ENCODE results near the gene TRPC4AP. TPM values are rescaled to one million over a fixed set of nuclear protein-coding genes. Genes with fewer than 3 reads are reported as not detected.

Gene TRPC4AP
- total RNA-seq, 6 donors from 2014 or later = 64.3 to 118 (median 80.5) TPM

DNA sequence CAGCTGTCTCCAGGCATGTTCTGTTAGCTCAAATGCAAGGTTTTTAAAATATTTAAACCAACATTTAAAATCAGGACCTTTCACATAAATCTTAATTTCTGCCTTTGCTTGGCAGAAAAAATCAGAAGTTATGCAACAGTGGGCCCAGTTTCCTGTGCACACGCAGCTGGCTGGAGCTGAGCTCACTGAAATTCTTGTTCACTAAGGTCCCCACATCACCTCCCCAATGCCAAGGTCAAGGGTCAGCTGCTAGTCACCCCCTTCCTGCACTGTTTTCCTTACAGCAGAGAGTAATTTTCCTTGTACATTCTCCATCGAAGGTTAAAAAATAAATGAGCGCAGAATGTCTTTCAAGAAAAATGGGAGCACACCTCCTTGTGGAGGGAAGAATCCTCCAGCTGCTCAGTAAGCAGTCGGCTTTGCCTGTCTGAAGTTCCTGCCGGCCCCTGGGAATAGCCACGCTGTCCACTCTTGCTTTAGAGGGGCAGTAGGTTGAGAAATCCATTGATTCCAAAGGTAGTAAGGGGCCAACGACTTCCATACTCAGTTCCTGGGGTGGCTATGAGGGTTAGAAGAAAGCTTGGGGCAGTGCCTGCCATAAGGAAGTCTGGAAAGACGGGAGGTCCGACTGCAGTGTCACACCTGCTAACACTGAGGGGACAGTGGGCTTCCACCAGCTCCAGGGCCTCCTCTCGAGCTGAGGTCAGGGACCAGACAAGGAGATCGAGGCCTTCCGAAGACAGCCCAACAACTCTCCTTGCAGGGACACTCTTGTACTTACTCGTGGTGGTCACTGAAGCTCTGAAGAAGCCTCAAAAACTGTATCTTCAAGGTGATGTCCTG is 80.2 kb downstream of the TRPC4AP start:
- ATAC-seq (ENCODE audit: low FRiP score in 2 of 2) (no peak), DNase-seq (no peak)
- H3K4me1 ChIP-seq = peaks cover 0 to 10% (median 6%) of the 10 kb centered on the region in 4 donors
- 82 to 83% methylated on average over 12 to 13 of the region's 13 CpGs for WGBS, 2 donors
- TF ChIP-seq, protein P1, sequence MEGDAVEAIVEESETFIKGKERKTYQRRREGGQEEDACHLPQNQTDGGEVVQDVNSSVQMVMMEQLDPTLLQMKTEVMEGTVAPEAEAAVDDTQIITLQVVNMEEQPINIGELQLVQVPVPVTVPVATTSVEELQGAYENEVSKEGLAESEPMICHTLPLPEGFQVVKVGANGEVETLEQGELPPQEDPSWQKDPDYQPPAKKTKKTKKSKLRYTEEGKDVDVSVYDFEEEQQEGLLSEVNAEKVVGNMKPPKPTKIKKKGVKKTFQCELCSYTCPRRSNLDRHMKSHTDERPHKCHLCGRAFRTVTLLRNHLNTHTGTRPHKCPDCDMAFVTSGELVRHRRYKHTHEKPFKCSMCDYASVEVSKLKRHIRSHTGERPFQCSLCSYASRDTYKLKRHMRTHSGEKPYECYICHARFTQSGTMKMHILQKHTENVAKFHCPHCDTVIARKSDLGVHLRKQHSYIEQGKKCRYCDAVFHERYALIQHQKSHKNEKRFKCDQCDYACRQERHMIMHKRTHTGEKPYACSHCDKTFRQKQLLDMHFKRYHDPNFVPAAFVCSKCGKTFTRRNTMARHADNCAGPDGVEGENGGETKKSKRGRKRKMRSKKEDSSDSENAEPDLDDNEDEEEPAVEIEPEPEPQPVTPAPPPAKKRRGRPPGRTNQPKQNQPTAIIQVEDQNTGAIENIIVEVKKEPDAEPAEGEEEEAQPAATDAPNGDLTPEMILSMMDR (IDR thresholded peaks at IDR 0.05) = no peak
- TF ChIP-seq EP300 (IDR thresholded peaks at IDR 0.05) (no peak), POLR2A (IDR thresholded peaks at IDR 0.05) (no peak), POLR2AphosphoS5 (IDR thresholded peaks at IDR 0.05) (no peak)
- H3K9me3 ChIP-seq = no peaks in the 10 kb centered on the region
- no peaks in the 10 kb centered on the region for H3K27me3 ChIP-seq
- peaks cover 30 to 100% (median 85%) of the 10 kb centered on the region in 4 donors for H3K36me3 ChIP-seq
- peak overlapping the region in 3 of 4 donors; percentile 46 to 70 (median 49) for H3K27ac ChIP-seq
- no peak overlapping the region for H3K4me3 ChIP-seq

GRCh38 chr20:35011589-35012226 is 80.9 kb downstream of the TRPC4AP start:
- 77 to 79% methylated on average over 5 of the region's 5 CpGs for WGBS, 2 donors
- peak overlapping the region in 2 of 4 donors; percentile 46 to 49 for H3K27ac ChIP-seq
- peaks cover 34 to 100% (median 88%) of the 10 kb centered on the region in 4 donors for H3K36me3 ChIP-seq
- DNase-seq = no peak
- ATAC-seq (ENCODE audit: low FRiP score in 2 of 2) = no peak
- no peak for TF ChIP-seq POLR2AphosphoS5 (IDR thresholded peaks at IDR 0.05)
- TF ChIP-seq, protein P1 (IDR thresholded peaks at IDR 0.05) = no peak
- no peak overlapping the region for H3K4me3 ChIP-seq
- H3K9me3 ChIP-seq = no peaks in the 10 kb centered on the region
- peaks cover 0 to 10% (median 6%) of the 10 kb centered on the region in 4 donors for H3K4me1 ChIP-seq
- H3K27me3 ChIP-seq = no peaks in the 10 kb centered on the region

- no peak for ATAC-seq (ENCODE audit: low FRiP score in 2 of 2)
- Histone ChIP-seq H3K4me3 (no peak overlapping the region), H3K9me3 (no peaks in the 10 kb centered on the region), H3K27ac (peak overlapping the region in 2 of 4 donors; percentile 14 to 35), H3K27me3 (no peaks in the 10 kb centered on the region), H3K36me3 (peaks cover 41 to 100% (median 91%) of the 10 kb centered on the region in 4 donors), H3K4me1 (peaks cover 0 to 10% (median 6%) of the 10 kb centered on the region in 4 donors)
- TF ChIP-seq POLR2AphosphoS5 (IDR thresholded peaks at IDR 0.05) (no peak), EP300 (IDR thresholded peaks at IDR 0.05) (no peak), POLR2A (IDR thresholded peaks at IDR 0.05) (no peak)
- TF ChIP-seq, protein P1 (IDR thresholded peaks at IDR 0.05) = no peak
- WGBS, 2 donors = 88 to 91% methylated on average over 19 of the region's 19 CpGs
- DNase-seq = peak in 1 of 2 donors; percentile 15
Measured at GRCh38 chr20:35010405-35011192, 82.0 kb downstream of the TRPC4AP start.

GRCh38 chr20:35009665-35010328 is 82.8 kb downstream of the TRPC4AP start:
- Histone ChIP-seq H3K9me3 (no peaks in the 10 kb centered on the region), H3K4me1 (peaks cover 0 to 10% (median 6%) of the 10 kb centered on the region in 4 donors), H3K36me3 (peaks cover 45 to 100% (median 91%) of the 10 kb centered on the region in 4 donors), H3K27ac (peak overlapping the region in 2 of 4 donors; percentile 14 to 35), H3K4me3 (no peak overlapping the region), H3K27me3 (no peaks in the 10 kb centered on the region)
- 95 to 97% methylated on average over 11 of the region's 11 CpGs for WGBS, 2 donors
- no peak for TF ChIP-seq POLR2A (IDR thresholded peaks at IDR 0.05)
- TF ChIP-seq, protein P1 (IDR thresholded peaks at IDR 0.05) = no peak
- no peak for TF ChIP-seq POLR2AphosphoS5 (IDR thresholded peaks at IDR 0.05)
- TF ChIP-seq EP300 (IDR thresholded peaks at IDR 0.05) = no peak
- ATAC-seq (ENCODE audit: low FRiP score in 2 of 2) (no peak), DNase-seq (peak in 1 of 2 donors; percentile 9)

Measured in upper lobe of left lung (tissue), 6 donors.